T-helper 9 cell (primary cell): ENCODE measurements around the gene GAREM2.

ENCODE experiments used
- DNase-seq: peaks from one replicate; pipeline ENCODE4 v3.0.0-alpha.2; 2020

Gene GAREM2

GRCh38 chr2:26238311-26238958 is 65.5 kb downstream of the GAREM2 start:
- no peak for DNase-seq
